Measurements from ENCODE around the gene COL1A1.

The COL1A1 gene

DNA sequence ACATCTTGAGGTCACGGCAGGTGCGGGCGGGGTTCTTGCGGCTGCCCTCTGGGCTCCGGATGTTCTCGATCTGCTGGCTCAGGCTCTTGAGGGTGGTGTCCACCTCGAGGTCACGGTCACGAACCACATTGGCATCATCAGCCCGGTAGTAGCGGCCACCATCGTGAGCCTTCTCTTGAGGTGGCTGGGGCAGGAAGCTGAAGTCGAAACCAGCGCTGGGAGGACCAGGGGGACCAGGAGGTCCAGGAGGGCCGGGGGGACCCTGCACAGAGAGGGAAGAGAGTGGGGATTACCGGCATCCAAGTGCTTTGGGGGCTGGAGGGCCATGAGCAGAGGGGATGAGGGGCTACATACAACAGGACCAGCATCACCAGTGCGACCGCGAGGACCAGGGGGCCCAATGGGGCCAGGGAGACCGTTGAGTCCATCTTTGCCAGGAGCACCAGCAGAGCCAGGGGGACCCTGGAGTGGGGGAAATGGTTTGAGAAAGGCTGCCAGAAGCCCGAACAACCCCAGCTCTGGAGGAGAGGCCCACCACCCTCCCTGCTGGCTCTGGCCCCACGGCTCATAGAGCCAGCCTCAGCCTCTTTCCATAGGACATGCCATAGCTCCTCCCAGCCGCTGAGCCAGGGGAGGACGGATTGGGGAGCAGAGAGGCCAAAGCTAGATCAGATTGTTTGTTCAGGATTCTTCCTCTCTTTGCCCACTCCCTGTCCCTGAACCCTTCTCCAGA lies 14.6 kb downstream of the COL1A1 start:
- Histone ChIP-seq H3F3A (ENCODE audit: insufficient read depth, low read length) (peaks cover 5% of the 10 kb centered on the region; the same call in 1 of the 2 replicates), H3K9me2 (replicated peaks; ENCODE audit: insufficient read depth, low read length) (no peaks in the 10 kb centered on the region), H3K4me2 (ENCODE audit: low read depth, low read length) (no peak overlapping the region), H3K9ac (ENCODE audit: low read length) (no peak overlapping the region), H3K27me3 (replicated peaks; ENCODE audit: insufficient read depth, low read length) (peaks cover 58% of the 10 kb centered on the region), H3K4me1 (ENCODE audit: low read length) (peaks cover 14% of the 10 kb centered on the region), H3K27ac (ENCODE audit: low read length) (no peak overlapping the region), H3K79me2 (ENCODE audit: low read length) (no peaks in the 10 kb centered on the region), H3K9me3 (replicated peaks; ENCODE audit: insufficient read depth, low read length) (no peaks in the 10 kb centered on the region), H4K20me1 (ENCODE audit: insufficient read depth, low read length) (no peaks in the 10 kb centered on the region), H3K36me3 (replicated peaks; ENCODE audit: insufficient read depth, low read length) (no peaks in the 10 kb centered on the region), H3K4me3 (ENCODE audit: low read length) (no peak overlapping the region), H2AFZ (ENCODE audit: low read length) (no peak overlapping the region)
- TF ChIP-seq CTCF (IDR thresholded peaks at IDR 0.05; ENCODE audit: low read length) (no peak), EZH2 (optimal IDR thresholded peaks at IDR 0.05; ENCODE audit: low read depth, low read length) (no peak), EZH2phosphoT487 (IDR thresholded peaks at IDR 0.05; ENCODE audit: low read length) (no peak)
- DNase-seq = no peak

DNA sequence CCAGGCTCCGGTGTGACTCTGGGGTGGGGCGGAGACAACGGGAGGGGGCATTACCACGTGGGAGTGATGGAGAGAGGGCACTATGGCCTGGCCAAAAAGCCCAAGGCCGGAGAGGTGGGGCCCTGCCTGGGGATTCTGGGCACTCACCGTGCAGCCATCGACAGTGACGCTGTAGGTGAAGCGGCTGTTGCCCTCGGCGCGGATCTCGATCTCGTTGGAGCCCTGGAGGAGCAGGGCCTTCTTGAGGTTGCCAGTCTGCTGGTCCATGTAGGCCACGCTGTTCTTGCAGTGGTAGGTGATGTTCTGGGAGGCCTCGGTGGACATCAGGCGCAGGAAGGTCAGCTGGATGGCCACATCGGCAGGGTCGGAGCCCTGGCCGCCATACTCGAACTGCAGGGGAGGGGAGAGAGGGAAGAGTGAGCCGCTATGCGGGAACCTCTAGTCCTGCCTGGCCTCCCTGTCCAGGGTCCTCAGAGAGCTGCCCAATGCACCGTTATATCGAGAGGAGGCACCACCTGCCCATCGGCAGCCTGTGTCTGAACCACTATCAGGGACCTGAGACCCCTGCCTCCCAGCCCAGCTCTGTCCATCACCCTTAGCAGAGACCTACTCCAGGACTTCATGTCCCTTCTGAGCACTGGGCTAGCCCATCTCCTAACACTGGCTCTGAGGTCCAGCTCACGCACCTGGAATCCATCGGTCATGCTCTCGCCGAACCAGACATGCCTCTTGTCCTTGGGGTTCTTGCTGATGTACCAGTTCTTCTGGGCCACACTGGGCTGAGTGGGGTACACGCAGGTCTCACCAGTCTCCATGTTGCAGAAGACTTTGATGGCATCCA lies 15.6 kb downstream of the COL1A1 start:
- no peak overlapping the region for H2AFZ ChIP-seq (ENCODE audit: low read length)
- no peak overlapping the region for H3K4me2 ChIP-seq (ENCODE audit: low read depth, low read length)
- H3K27ac ChIP-seq (ENCODE audit: low read length) = no peak overlapping the region
- no peak for DNase-seq
- H3K36me3 ChIP-seq (replicated peaks; ENCODE audit: insufficient read depth, low read length) = no peaks in the 10 kb centered on the region
- peaks cover 5% of the 10 kb centered on the region; the same call in 1 of the 2 replicates for H3F3A ChIP-seq (ENCODE audit: insufficient read depth, low read length)
- no peak overlapping the region for H3K9ac ChIP-seq (ENCODE audit: low read length)
- H3K9me2 ChIP-seq (replicated peaks; ENCODE audit: insufficient read depth, low read length) = no peaks in the 10 kb centered on the region
- no peaks in the 10 kb centered on the region for H4K20me1 ChIP-seq (ENCODE audit: insufficient read depth, low read length)
- no peak overlapping the region for H3K4me3 ChIP-seq (ENCODE audit: low read length)
- TF ChIP-seq CTCF (IDR thresholded peaks at IDR 0.05; ENCODE audit: low read length) (no peak), EZH2 (optimal IDR thresholded peaks at IDR 0.05; ENCODE audit: low read depth, low read length) (no peak), EZH2phosphoT487 (IDR thresholded peaks at IDR 0.05; ENCODE audit: low read length) (no peak)
- H3K79me2 ChIP-seq (ENCODE audit: low read length) = no peaks in the 10 kb centered on the region
- no peaks in the 10 kb centered on the region for H3K9me3 ChIP-seq (replicated peaks; ENCODE audit: insufficient read depth, low read length)
- H3K27me3 ChIP-seq (replicated peaks; ENCODE audit: insufficient read depth, low read length) = peaks cover 48% of the 10 kb centered on the region
- peaks cover 14% of the 10 kb centered on the region for H3K4me1 ChIP-seq (ENCODE audit: low read length)

GRCh38 chr17:50184611-50185398 lies 16.6 kb downstream of the COL1A1 start:
- Histone ChIP-seq H4K20me1 (ENCODE audit: insufficient read depth, low read length) (no peaks in the 10 kb centered on the region), H3K4me3 (ENCODE audit: low read length) (no peak overlapping the region), H3F3A (ENCODE audit: insufficient read depth, low read length) (peaks cover 5% of the 10 kb centered on the region; the same call in 1 of the 2 replicates), H3K27me3 (replicated peaks; ENCODE audit: insufficient read depth, low read length) (peaks cover 38% of the 10 kb centered on the region), H3K27ac (ENCODE audit: low read length) (no peak overlapping the region), H3K9me2 (replicated peaks; ENCODE audit: insufficient read depth, low read length) (no peaks in the 10 kb centered on the region), H3K9me3 (replicated peaks; ENCODE audit: insufficient read depth, low read length) (no peaks in the 10 kb centered on the region), H3K4me1 (ENCODE audit: low read length) (peaks cover 14% of the 10 kb centered on the region), H3K79me2 (ENCODE audit: low read length) (no peaks in the 10 kb centered on the region), H3K36me3 (replicated peaks; ENCODE audit: insufficient read depth, low read length) (no peaks in the 10 kb centered on the region), H3K9ac (ENCODE audit: low read length) (no peak overlapping the region), H2AFZ (ENCODE audit: low read length) (no peak overlapping the region), H3K4me2 (ENCODE audit: low read depth, low read length) (no peak overlapping the region)
- no peak for DNase-seq
- no peak for TF ChIP-seq EZH2phosphoT487 (IDR thresholded peaks at IDR 0.05; ENCODE audit: low read length)
- TF ChIP-seq EZH2 (optimal IDR thresholded peaks at IDR 0.05; ENCODE audit: low read depth, low read length) = no peak
- no peak for TF ChIP-seq CTCF (IDR thresholded peaks at IDR 0.05; ENCODE audit: low read length)
